Adrenal gland (tissue), 5 donors: ENCODE data around the gene MAD2L1.

ENCODE experiments used
- CTCF ChIP-seq, 6 experiments: fragments of 450-650 bp in 4 of 6; fragments of 200-600 bp in 2 of 6; sonication (generic) in 1 of 6; IDR thresholded peaks; 1 replicate in 5 of 6; 2 replicates in 1 of 6; pipeline versions ENCODE4 v1.5.1 to v1.8.0; 2016 to 2021; ENCODE audit warnings: antibody characterized with exemption in 6 of 6, mild to moderate bottlenecking in 2 of 6, moderate library complexity in 1 of 6
- POLR2A ChIP-seq, 2 donors: fragments of 450-650 bp; IDR thresholded peaks; one replicate each; pipeline ENCODE4 v1.6.1; 2017; ENCODE audit warnings: antibody characterized with exemption in 2 of 2, mild to moderate bottlenecking in 2 of 2, moderate library complexity in 1 of 2
- donor health status: DM: no; HTN: no; CAD: no.

GRCh38 chr4:120078216-120078615 lies 11.6 kb upstream of the MAD2L1 start:
- TF ChIP-seq CTCF (IDR thresholded peaks at IDR 0.05) (no peak), POLR2A (IDR thresholded peaks at IDR 0.05) (no peak)
